ENCODE measurements around the gene HSF5.
"Not testable (repeated sequence)": the region's sequence is repeated elsewhere in the genome, so short reads cannot be mapped to it uniquely, and the experiment has no call there.

HSF5 gene

GRCh38 chr17:58412961-58413586 lies 75.1 kb downstream of the HSF5 start:
- ATAC-seq (peak; percentile 50), DNase-seq (no peak)

GRCh38 chr17:58412064-58412703 lies 76.0 kb downstream of the HSF5 start:
- ATAC-seq (no peak), DNase-seq (no peak)

GRCh38 chr17:58411408-58411894 lies 76.8 kb downstream of the HSF5 start:
- ATAC-seq: no peak
- no peak for DNase-seq

- no peak for DNase-seq
- no peak for ATAC-seq
These were observed 77.3 kb downstream of the HSF5 start for GRCh38 chr17:58410714-58411407.

- no peak for ATAC-seq
- no peak for DNase-seq
These were observed 78.8 kb downstream of the HSF5 start for GRCh38 chr17:58409432-58409831.

GRCh38 chr17:58403311-58403710 lies 84.9 kb downstream of the HSF5 start:
- no peak for DNase-seq
- no peak for ATAC-seq

GRCh38 chr17:58402679-58403078 lies 85.5 kb downstream of the HSF5 start:
- DNase-seq (no peak), ATAC-seq (no peak)

- DNase-seq: peak; percentile 16
These were observed 86.2 kb downstream of the HSF5 start for GRCh38 chr17:58402047-58402446.

GRCh38 chr17:58401287-58401686 lies 86.9 kb downstream of the HSF5 start:
- DNase-seq (no peak), ATAC-seq (no peak)

More at GRCh38 chr17:58402047-58402446, 86.2 kb downstream of the HSF5 start:
- ATAC-seq: peak; percentile 91

- ATAC-seq (no peak), DNase-seq (no peak)
These were observed 87.4 kb downstream of the HSF5 start for GRCh38 chr17:58400826-58401225.

- peak; percentile 75 for ATAC-seq
- no peak for DNase-seq
These were observed 88.2 kb downstream of the HSF5 start for GRCh38 chr17:58399974-58400373.

- no peak for DNase-seq
- no peak for ATAC-seq
These were observed 89.5 kb downstream of the HSF5 start for GRCh38 chr17:58398574-58399266.

- not testable (repeated sequence) for ATAC-seq, DNase-seq
These were observed 90.8 kb downstream of the HSF5 start for GRCh38 chr17:58397421-58397820.

GRCh38 chr17:58396173-58396572 lies 92.0 kb downstream of the HSF5 start:
- ATAC-seq: no peak
- no peak for DNase-seq

- DNase-seq (no peak), ATAC-seq (no peak)
These were observed 93.5 kb downstream of the HSF5 start for GRCh38 chr17:58394534-58395223.

- DNase-seq (no peak), ATAC-seq (no peak)
These were observed 96.8 kb downstream of the HSF5 start for GRCh38 chr17:58391302-58391984.

GRCh38 chr17:58390884-58391283 lies 97.3 kb downstream of the HSF5 start:
- no peak for DNase-seq
- no peak for ATAC-seq

- ATAC-seq (no peak), DNase-seq (no peak)
These were observed 99.7 kb downstream of the HSF5 start for GRCh38 chr17:58388302-58389190.

GRCh38 chr17:58387834-58388233 lies 100.4 kb downstream of the HSF5 start:
- ATAC-seq: peak; percentile 96

GRCh38 chr17:58386708-58387107 lies 101.5 kb downstream of the HSF5 start:
- DNase-seq (no peak), ATAC-seq (no peak)

More at GRCh38 chr17:58387834-58388233, 100.4 kb downstream of the HSF5 start:
- DNase-seq: no peak

Data from stimulated activated naive CD8-positive, alpha-beta T cell treated with anti-CD3 and anti-CD28 coated beads, Interleukin-15, Interleukin-2, amounts not matched to agents 100 U/mL and 50 U/mL, for 24 hours (primary cell).